H1 (cell line): Measurements from ENCODE around the gene EEF1AKMT3.

Source experiments
- CEBPB ChIP-seq: IDR thresholded peaks from 2 replicates; pipeline ENCODE4 v1.6.1; 2012; ENCODE audit warnings: low read depth, low read length
- EP300 ChIP-seq, 2 experiments: IDR thresholded peaks; 1 replicate in 1 of 2; 2 replicates in 1 of 2; pipeline ENCODE4 v1.6.1; 2011 to 2012; ENCODE audit warnings: low read depth in 2 of 2, low read length in 2 of 2, mild to moderate bottlenecking in 2 of 2, borderline replicate concordance in 1 of 2, inconsistent platforms in 1 of 2, moderate library complexity in 1 of 2
- GABPA ChIP-seq: IDR thresholded peaks from 2 replicates; pipeline ENCODE4 v1.6.1; 2011; ENCODE audit warnings: mild to moderate bottlenecking, low read length, moderate library complexity, borderline replicate concordance; ENCODE audit not compliant: insufficient read depth
- JUND ChIP-seq: IDR thresholded peaks from 2 replicates; pipeline ENCODE4 v1.6.1; 2011; ENCODE audit warnings: mild to moderate bottlenecking, improper control_type of control experiment, low read length
- POLR2AphosphoS5 ChIP-seq: IDR thresholded peaks from 2 replicates; pipeline ENCODE4 v1.6.1; 2011; ENCODE audit warnings: low read depth, low read length
- POU5F1 ChIP-seq: IDR thresholded peaks from 2 replicates; pipeline ENCODE4 v1.6.1; 2011; ENCODE audit warnings: low read depth, mild to moderate bottlenecking, low read length, moderate library complexity
- TAF7 ChIP-seq: optimal IDR thresholded peaks from 2 replicates; pipeline ENCODE3; 2011; ENCODE audit warnings: low read depth, mild to moderate bottlenecking, inconsistent platforms, low read length, moderate library complexity, borderline replicate concordance
- TF ChIP-seq, protein P1 (sequence below): IDR thresholded peaks from 2 replicates; pipeline ENCODE4 v1.6.1; 2012; ENCODE audit warnings: low read length, inconsistent platforms
- TF ChIP-seq, protein P2 (sequence below), 3 experiments: IDR thresholded peaks; 1 replicate in 2 of 3; 2 replicates in 1 of 3; pipeline versions ENCODE4 v1.5.1 to v1.6.1; 2011; ENCODE audit warnings: low read length in 3 of 3, mild to moderate bottlenecking in 3 of 3, inconsistent platforms in 2 of 3, low read depth in 1 of 3, moderate library complexity in 1 of 3; ENCODE audit not compliant: insufficient read depth in 1 of 3; ENCODE audit errors: control extremely low read depth in 1 of 3

DNA sequence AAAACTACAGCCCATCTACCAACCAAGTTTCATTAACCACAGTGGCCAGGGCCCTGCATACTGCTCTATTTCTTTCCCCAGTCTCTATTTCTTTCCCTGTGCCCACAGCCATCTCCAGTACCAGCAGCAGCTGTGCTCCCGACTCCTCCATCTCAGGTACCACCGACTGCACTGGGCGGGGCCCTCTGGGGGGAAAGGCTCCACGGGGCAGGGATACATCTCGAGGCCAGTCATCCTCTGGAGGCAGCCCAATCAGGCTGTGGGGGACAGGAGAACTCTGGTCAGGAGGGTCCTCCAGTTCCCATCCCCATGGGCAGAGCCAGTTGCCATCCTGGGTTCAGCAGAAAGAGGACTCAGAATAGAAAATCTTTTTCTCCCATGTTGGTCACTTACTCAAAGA is 23.4 kb upstream of the EEF1AKMT3 start:
- TF ChIP-seq, protein P1, sequence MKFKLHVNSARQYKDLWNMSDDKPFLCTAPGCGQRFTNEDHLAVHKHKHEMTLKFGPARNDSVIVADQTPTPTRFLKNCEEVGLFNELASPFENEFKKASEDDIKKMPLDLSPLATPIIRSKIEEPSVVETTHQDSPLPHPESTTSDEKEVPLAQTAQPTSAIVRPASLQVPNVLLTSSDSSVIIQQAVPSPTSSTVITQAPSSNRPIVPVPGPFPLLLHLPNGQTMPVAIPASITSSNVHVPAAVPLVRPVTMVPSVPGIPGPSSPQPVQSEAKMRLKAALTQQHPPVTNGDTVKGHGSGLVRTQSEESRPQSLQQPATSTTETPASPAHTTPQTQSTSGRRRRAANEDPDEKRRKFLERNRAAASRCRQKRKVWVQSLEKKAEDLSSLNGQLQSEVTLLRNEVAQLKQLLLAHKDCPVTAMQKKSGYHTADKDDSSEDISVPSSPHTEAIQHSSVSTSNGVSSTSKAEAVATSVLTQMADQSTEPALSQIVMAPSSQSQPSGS: no peak
- TF ChIP-seq POLR2AphosphoS5 (no peak), POU5F1 (no peak), GABPA (no peak), EP300 (IDR thresholded peaks at IDR 0.05; ENCODE audit: borderline replicate concordance in 1 of 2, low read depth in 2 of 2, low read length in 2 of 2) (no peak), JUND (no peak), TAF7 (no peak), CEBPB (no peak)
- TF ChIP-seq, protein P2, sequence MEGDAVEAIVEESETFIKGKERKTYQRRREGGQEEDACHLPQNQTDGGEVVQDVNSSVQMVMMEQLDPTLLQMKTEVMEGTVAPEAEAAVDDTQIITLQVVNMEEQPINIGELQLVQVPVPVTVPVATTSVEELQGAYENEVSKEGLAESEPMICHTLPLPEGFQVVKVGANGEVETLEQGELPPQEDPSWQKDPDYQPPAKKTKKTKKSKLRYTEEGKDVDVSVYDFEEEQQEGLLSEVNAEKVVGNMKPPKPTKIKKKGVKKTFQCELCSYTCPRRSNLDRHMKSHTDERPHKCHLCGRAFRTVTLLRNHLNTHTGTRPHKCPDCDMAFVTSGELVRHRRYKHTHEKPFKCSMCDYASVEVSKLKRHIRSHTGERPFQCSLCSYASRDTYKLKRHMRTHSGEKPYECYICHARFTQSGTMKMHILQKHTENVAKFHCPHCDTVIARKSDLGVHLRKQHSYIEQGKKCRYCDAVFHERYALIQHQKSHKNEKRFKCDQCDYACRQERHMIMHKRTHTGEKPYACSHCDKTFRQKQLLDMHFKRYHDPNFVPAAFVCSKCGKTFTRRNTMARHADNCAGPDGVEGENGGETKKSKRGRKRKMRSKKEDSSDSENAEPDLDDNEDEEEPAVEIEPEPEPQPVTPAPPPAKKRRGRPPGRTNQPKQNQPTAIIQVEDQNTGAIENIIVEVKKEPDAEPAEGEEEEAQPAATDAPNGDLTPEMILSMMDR (IDR thresholded peaks at IDR 0.05; ENCODE audit: control extremely low read depth in 1 of 3, insufficient read depth in 1 of 3, low read depth in 1 of 3, low read length in 3 of 3): no peak
